ENCODE measurements around the gene NDUFS8. TPM values are rescaled to one million over a fixed set of nuclear protein-coding genes. Genes with fewer than 3 reads are reported as not detected.
A peak's percentile ranks its signal among the peaks of the same experiment; 100 is the strongest.

NDUFS8 gene
- total and polyA plus RNA-seq, 2 of the 13 experiments (the other 11 are each of a cell fraction or from before 2014, with no cell fraction given), result 96.7 to 158 TPM

DNA sequence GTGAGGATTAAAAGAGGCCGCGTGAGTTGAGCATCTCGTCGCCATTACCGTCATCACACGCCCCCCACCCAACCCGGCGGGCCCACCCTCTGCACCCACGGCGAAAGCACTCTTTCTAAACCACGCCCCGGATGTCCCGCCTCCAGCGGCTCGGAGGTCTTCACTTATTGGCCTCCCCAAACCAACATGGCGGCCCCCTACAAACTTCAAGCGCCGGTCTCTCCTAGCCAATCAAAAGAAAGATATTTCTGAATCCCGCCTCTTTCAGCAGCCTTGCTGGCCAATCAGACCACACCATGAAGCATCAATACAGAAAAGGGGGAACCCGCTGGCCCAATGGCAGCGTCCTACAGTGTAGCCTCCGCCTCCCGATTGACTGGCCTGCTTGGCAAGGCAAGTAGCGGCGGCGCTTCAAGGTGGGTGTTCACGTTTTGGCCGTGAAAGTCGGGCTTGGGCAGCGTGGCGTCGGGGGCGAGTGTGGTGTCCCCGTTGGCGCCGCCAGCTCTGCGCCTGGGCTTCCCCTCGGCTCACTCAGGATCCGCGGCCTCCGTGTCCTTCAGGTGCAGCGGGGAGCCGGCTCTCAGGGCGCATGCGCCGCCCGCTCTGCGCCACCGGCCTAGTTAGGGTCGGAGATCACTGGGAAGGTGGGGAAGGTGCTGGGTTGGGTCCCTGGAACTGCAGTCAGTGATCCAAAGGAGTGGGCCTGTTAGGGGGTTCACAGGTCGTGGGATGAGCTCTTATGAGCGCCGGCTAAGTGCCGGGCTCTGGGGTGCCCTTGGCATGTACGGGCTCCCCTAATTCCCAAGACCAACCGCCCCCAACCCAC, at the start of gene NDUFS8 (continued):
- TF ChIP-seq YEATS4 (CRISPR knock-in tag; IDR thresholded peaks at IDR 0.05; ENCODE audit: borderline replicate concordance) (peak; percentile 62; the same call in 1 of the 2 replicates), MTA1 (CRISPR knock-in tag; IDR thresholded peaks at IDR 0.05; ENCODE audit: borderline replicate concordance) (0 out of 2 replicates have a peak, but pooled peaks have one; percentile 45), ZNF460 (CRISPR knock-in tag; IDR thresholded peaks at IDR 0.05; ENCODE audit: borderline replicate concordance) (no peak), SP1 (IDR thresholded peaks at IDR 0.05) (no peak), SP1 (CRISPR knock-in tag; IDR thresholded peaks at IDR 0.05) (no peak), SMC3 (IDR thresholded peaks at IDR 0.05; ENCODE audit: low read length) (no peak), KDM5B (CRISPR knock-in tag; IDR thresholded peaks at IDR 0.05; ENCODE audit: borderline replicate concordance) (peak; percentile 86), ZSCAN21 (CRISPR knock-in tag; IDR thresholded peaks at IDR 0.05; ENCODE audit: borderline replicate concordance) (no peak; the same call in 1 of the 2 replicates), SOX6 (IDR thresholded peaks at IDR 0.05) (no peak), SOX6 (CRISPR knock-in tag; IDR thresholded peaks at IDR 0.05) (peak; percentile 38; the same call in 1 of the 2 replicates), TOPORS (CRISPR knock-in tag; IDR thresholded peaks at IDR 0.05) (no peak), POLR2A (IDR thresholded peaks at IDR 0.05; ENCODE audit: insufficient read depth in 1 of 2, low read depth in 2 of 2, low read length in 2 of 2) (peak in 1 of 2 experiments; percentile 72; a peak in 2 of 4 replicates), ZNF30 (CRISPR knock-in tag; IDR thresholded peaks at IDR 0.05) (peak; percentile 85), AHR (CRISPR knock-in tag; IDR thresholded peaks at IDR 0.05) (peak; percentile 63; the same call in 1 of the 2 replicates), FOXM1 (CRISPR knock-in tag; IDR thresholded peaks at IDR 0.05) (no peak), ZFX (CRISPR knock-in tag; IDR thresholded peaks at IDR 0.05; ENCODE audit: low read depth) (peak; percentile 99), ZBTB7B (CRISPR knock-in tag; IDR thresholded peaks at IDR 0.05) (peak; percentile 69; the same call in 1 of the 2 replicates), ZNF850 (CRISPR knock-in tag; conservative IDR thresholded peaks at IDR 0.05) (no peak), NKX3-1 (CRISPR knock-in tag; IDR thresholded peaks at IDR 0.05) (no peak)
- TF ChIP-seq, protein P1, sequence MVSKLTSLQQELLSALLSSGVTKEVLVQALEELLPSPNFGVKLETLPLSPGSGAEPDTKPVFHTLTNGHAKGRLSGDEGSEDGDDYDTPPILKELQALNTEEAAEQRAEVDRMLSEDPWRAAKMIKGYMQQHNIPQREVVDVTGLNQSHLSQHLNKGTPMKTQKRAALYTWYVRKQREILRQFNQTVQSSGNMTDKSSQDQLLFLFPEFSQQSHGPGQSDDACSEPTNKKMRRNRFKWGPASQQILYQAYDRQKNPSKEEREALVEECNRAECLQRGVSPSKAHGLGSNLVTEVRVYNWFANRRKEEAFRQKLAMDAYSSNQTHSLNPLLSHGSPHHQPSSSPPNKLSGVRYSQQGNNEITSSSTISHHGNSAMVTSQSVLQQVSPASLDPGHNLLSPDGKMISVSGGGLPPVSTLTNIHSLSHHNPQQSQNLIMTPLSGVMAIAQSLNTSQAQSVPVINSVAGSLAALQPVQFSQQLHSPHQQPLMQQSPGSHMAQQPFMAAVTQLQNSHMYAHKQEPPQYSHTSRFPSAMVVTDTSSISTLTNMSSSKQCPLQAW (CRISPR knock-in tag; IDR thresholded peaks at IDR 0.05), result 0 out of 2 replicates have a peak, but pooled peaks have one; percentile 1
- TF ChIP-seq, protein P2, sequence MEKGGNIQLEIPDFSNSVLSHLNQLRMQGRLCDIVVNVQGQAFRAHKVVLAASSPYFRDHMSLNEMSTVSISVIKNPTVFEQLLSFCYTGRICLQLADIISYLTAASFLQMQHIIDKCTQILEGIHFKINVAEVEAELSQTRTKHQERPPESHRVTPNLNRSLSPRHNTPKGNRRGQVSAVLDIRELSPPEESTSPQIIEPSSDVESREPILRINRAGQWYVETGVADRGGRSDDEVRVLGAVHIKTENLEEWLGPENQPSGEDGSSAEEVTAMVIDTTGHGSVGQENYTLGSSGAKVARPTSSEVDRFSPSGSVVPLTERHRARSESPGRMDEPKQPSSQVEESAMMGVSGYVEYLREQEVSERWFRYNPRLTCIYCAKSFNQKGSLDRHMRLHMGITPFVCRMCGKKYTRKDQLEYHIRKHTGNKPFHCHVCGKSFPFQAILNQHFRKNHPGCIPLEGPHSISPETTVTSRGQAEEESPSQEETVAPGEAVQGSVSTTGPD (CRISPR knock-in tag; IDR thresholded peaks at IDR 0.05), result no peak
- TF ChIP-seq, protein P3, sequence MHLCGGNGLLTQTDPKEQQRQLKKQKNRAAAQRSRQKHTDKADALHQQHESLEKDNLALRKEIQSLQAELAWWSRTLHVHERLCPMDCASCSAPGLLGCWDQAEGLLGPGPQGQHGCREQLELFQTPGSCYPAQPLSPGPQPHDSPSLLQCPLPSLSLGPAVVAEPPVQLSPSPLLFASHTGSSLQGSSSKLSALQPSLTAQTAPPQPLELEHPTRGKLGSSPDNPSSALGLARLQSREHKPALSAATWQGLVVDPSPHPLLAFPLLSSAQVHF (CRISPR knock-in tag; IDR thresholded peaks at IDR 0.05), result no peak
- TF ChIP-seq, protein P4, sequence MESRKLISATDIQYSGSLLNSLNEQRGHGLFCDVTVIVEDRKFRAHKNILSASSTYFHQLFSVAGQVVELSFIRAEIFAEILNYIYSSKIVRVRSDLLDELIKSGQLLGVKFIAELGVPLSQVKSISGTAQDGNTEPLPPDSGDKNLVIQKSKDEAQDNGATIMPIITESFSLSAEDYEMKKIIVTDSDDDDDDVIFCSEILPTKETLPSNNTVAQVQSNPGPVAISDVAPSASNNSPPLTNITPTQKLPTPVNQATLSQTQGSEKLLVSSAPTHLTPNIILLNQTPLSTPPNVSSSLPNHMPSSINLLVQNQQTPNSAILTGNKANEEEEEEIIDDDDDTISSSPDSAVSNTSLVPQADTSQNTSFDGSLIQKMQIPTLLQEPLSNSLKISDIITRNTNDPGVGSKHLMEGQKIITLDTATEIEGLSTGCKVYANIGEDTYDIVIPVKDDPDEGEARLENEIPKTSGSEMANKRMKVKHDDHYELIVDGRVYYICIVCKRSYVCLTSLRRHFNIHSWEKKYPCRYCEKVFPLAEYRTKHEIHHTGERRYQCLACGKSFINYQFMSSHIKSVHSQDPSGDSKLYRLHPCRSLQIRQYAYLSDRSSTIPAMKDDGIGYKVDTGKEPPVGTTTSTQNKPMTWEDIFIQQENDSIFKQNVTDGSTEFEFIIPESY (CRISPR knock-in tag; IDR thresholded peaks at IDR 0.05), result peak; percentile 5; the same call in 1 of the 2 replicates
